ENCODE results near the gene KLC4.

Gene KLC4

GRCh38 chr6:43059168-43060033 is at the start of gene KLC4, which contains the start of gene MRPL2:
TSS of gene KLC4 (plus strand) at chr6:43059631. CDS start at chr6:43061336, 1,705 bp downstream.
TSS of gene MRPL2 (minus strand) at chr6:43059434. CDS start at chr6:43059381, 53 bp downstream.
- in situ Hi-C loops (cut with MboI; ENCODE audit: low pct_unique_long_range_greater_than_20kb, low sequenced_read_pairs): no loop called here

GRCh38 chr6:43011207-43011606 is 48.2 kb upstream of the KLC4 start:
- DNase-seq: no peak
- in situ Hi-C loops (cut with MboI; ENCODE audit: low pct_unique_long_range_greater_than_20kb, low sequenced_read_pairs): no loop called here

More at GRCh38 chr6:43059168-43060033, at the start of gene KLC4, which contains the start of gene MRPL2:
- DNase-seq: peak; percentile 99

- no peak for DNase-seq
- in situ Hi-C loops (cut with MboI; ENCODE audit: low pct_unique_long_range_greater_than_20kb, low sequenced_read_pairs): no loop called here
These were observed 47.1 kb upstream of the KLC4 start for GRCh38 chr6:43012364-43012763.

GRCh38 chr6:43013097-43013842 is 46.2 kb upstream of the KLC4 start:
- DNase-seq: peak; percentile 46
- in situ Hi-C loops (cut with MboI; ENCODE audit: low pct_unique_long_range_greater_than_20kb, low sequenced_read_pairs): no loop called here

- in situ Hi-C loops (cut with MboI; ENCODE audit: low pct_unique_long_range_greater_than_20kb, low sequenced_read_pairs): no loop called here
- DNase-seq: peak; percentile 100
These were observed 45.5 kb upstream of the KLC4 start, which contains the start of the genes KLHDC3 and MEA1 for GRCh38 chr6:43013843-43014433. TSS of gene KLHDC3 (plus strand) at chr6:43014249. CDS start at chr6:43017193, 2,944 bp downstream. TSS of gene MEA1 (minus strand) at chr6:43013946. CDS start at chr6:43013813, 133 bp downstream.

GRCh38 chr6:43014434-43014909 is 45.0 kb upstream of the KLC4 start:
- in situ Hi-C loops (cut with MboI; ENCODE audit: low pct_unique_long_range_greater_than_20kb, low sequenced_read_pairs): no loop called here
- peak; percentile 18 for DNase-seq

- in situ Hi-C loops (cut with MboI; ENCODE audit: low pct_unique_long_range_greater_than_20kb, low sequenced_read_pairs): no loop called here
- DNase-seq: peak; percentile 28
These were observed 43.1 kb upstream of the KLC4 start for GRCh38 chr6:43016176-43016942.

- DNase-seq: no peak
- in situ Hi-C loops (cut with MboI; ENCODE audit: low pct_unique_long_range_greater_than_20kb, low sequenced_read_pairs): no loop called here
These were observed 42.5 kb upstream of the KLC4 start for GRCh38 chr6:43016943-43017334.

GRCh38 chr6:43019152-43019551 is 40.3 kb upstream of the KLC4 start:
- DNase-seq: no peak
- in situ Hi-C loops (cut with MboI; ENCODE audit: low pct_unique_long_range_greater_than_20kb, low sequenced_read_pairs): no loop called here

- no peak for DNase-seq
- in situ Hi-C loops (cut with MboI; ENCODE audit: low pct_unique_long_range_greater_than_20kb, low sequenced_read_pairs): no loop called here
These were observed 39.3 kb upstream of the KLC4 start for GRCh38 chr6:43020052-43020705.

GRCh38 chr6:43020847-43021246 is 38.6 kb upstream of the KLC4 start:
- DNase-seq: no peak
- in situ Hi-C loops (cut with MboI; ENCODE audit: low pct_unique_long_range_greater_than_20kb, low sequenced_read_pairs): no loop called here

GRCh38 chr6:43021270-43022047 is 38.0 kb upstream of the KLC4 start, which contains the start of gene RRP36:
TSS of gene RRP36 (plus strand) at chr6:43021623. CDS start at chr6:43021655, 32 bp downstream.
- DNase-seq: peak; percentile 70
- in situ Hi-C loops (cut with MboI; ENCODE audit: low pct_unique_long_range_greater_than_20kb, low sequenced_read_pairs): no loop called here

- DNase-seq: no peak
- in situ Hi-C loops (cut with MboI; ENCODE audit: low pct_unique_long_range_greater_than_20kb, low sequenced_read_pairs): no loop called here
These were observed 35.0 kb upstream of the KLC4 start for GRCh38 chr6:43024436-43024835.

- in situ Hi-C loops (cut with MboI; ENCODE audit: low pct_unique_long_range_greater_than_20kb, low sequenced_read_pairs): no loop called here
- no peak for DNase-seq
These were observed 33.1 kb upstream of the KLC4 start for GRCh38 chr6:43026365-43026764.

- in situ Hi-C loops (cut with MboI; ENCODE audit: low pct_unique_long_range_greater_than_20kb, low sequenced_read_pairs): no loop called here
- no peak for DNase-seq
These were observed 30.3 kb upstream of the KLC4 start for GRCh38 chr6:43029120-43029519.

GRCh38 chr6:43032326-43032725 is 27.1 kb upstream of the KLC4 start:
- no peak for DNase-seq

GRCh38 chr6:43033496-43034189 is 25.8 kb upstream of the KLC4 start:
- in situ Hi-C loops (cut with MboI; ENCODE audit: low pct_unique_long_range_greater_than_20kb, low sequenced_read_pairs): no loop called here
- no peak for DNase-seq

More at GRCh38 chr6:43032326-43032725, 27.1 kb upstream of the KLC4 start:
- in situ Hi-C loops (cut with MboI; ENCODE audit: low pct_unique_long_range_greater_than_20kb, low sequenced_read_pairs): no loop called here

Data from KBM-7 (cell line).